Eye (tissue), 1 donor: ENCODE results near the gene FANCE.
"Not testable (repeated sequence)": the region's sequence is repeated elsewhere in the genome, so short reads cannot be mapped to it uniquely, and the experiment has no call there.

Experiments used
- DNase-seq: peaks from one replicate; pipeline ENCODE4 v3.0.0-alpha.2; 2015

The FANCE gene

DNA sequence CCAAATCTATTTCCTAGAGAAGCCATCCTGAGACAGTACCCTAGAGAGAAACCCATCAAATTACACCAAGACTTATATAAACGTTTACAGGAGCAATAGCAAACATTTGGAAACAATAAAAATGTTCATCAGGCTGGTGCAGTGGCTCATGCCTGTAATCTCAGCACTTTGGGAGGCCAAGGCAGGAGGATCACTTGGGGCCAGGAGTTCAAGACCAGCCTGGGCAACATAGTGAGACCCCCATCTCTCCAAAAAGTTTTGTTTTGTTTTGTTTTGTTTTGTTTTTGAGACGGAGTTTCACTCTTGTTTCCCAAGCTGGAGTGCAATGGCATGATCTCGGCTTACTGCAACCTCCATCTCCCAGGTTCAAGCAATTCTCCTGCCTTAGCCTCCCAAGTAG, 19.4 kb upstream of the FANCE start:
- DNase-seq: not testable (repeated sequence)

DNA sequence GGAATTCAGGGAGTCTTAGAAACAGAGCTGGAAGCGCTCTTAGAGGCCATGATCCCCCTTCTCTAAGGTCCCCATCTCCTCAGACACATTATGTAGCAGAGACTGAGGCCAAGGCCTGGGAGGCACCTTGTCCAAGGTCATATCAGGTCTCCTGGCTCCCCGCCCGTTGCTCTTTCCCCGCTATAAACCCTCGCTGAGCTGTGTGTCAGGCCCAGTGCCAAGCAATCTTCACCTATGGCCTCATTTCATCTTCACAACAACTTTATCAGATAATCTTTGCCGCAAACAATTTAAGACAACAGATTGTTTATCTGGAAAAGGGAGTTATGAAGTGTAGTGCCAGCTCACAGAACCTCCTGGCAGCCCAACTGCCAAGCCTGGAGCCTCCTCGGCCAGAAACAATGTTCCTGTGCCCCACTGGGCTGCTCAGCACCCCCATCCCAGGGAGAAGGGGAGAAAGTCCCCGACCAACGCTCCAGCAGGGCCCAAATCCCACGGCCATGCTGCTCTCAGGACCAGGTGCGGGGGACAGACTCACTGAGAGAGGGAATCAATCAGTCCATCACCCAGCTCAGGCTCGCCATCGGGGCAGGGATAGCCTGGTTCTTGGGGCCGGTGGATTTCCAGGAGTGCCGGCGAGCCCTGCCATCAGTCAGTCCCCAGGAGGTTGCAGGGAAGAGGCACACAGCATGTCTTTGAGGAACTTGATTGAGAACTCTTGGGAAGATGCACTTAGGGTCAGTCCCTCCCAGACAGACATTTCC, 16.9 kb upstream of the FANCE start:
- DNase-seq: no peak

GRCh38 chr6:35436071-35436857, 15.9 kb upstream of the FANCE start:
- DNase-seq: no peak

DNA sequence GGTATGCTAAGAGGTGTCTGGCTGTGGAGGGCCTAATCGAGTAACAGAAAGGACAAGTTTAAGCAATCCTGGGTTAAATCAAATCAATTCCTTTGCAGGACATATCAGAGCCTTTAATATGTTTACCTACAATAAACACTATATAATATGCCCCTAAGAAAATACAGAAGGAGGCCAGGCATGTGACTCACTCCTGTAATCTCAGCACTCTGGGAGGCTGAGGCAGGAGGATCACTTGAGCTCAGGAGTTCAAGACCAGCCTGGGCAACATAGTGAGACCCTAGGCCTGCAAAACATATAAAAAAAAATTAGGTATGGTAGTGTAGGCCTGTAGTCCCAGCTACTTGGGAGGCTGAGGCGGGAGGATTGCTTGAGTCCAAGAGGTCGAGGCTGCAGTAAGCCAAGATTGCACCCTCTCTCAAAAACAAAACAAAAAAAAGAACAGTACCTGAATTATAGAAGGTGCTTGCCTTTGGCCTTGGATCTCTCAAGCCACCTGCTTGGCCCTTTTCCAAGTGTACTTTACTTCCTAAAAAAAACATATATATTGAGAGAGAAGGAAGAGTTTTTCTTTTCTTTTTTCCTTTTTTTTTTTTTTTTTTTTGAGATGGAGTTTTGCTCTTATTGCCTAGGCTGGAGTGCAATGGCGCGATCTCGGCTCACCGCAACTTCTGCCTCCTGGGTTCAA, 13.6 kb upstream of the FANCE start:
- DNase-seq: not testable (repeated sequence)

DNA sequence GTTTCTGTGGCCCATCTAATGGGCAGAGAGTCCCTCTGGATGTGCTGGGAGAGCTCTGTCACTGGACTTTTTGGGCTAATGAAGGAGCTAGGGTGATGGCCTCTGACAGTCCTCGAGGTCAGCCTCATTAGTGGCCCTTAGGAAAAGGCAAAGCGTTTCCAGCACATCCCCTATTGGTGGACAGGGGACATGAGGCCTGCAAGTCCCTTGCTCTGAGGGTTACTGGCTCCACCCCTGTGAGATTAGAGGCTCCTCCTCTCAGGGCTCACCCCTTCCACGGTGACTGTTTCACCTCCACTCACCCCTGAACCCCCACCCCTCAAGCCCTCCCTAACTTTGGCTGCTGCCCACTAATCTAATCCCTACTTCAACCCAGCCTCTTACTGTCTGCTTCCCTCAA, 12.8 kb upstream of the FANCE start:
- DNase-seq: no peak

- DNase-seq: no peak
These were observed 10.9 kb upstream of the FANCE start for GRCh38 chr6:35441205-35441604.

DNA sequence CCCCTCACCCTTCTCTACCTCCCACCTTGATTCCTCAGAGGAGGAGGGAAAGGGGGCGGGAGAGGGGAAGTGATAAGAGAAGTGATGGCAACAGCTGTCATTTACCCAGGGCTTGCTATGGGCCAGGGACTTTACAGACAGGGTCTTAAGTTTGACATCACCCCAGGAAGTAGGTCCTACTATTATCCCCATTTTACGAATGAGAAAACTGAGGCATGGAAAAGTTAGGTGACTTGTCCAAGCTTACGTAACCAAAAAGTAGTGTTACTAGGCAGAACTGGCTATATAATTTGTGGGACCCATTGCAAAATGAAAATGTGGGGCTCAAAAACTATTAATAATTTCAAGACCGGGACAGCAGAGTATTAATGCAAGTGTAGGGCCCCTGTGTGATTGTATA, 10.5 kb upstream of the FANCE start:
- no peak for DNase-seq

- no peak for DNase-seq
These were observed 9.4 kb upstream of the FANCE start for GRCh38 chr6:35442693-35443092.

GRCh38 chr6:35443341-35444030, 8.7 kb upstream of the FANCE start:
- no peak for DNase-seq

DNA sequence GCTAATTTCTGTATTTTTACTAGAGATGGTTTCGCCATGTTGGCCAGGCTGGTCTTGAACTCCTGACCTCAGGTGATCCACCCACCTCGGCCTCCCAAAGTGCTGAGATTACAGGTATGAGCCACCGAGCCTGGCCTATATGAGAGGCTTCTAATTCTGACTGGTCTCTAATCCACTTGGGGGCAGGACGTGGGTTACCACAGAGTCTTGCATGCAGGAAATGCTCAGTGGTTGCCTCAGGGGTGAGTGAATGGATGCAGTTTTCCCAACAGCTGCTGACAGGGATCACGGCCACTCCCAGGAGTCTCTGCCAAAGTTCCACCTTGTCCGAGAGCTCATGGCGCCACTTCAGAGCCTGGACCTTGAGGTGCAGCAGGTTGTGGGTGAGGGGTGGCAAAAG, 6.4 kb upstream of the FANCE start:
- no peak for DNase-seq

DNA sequence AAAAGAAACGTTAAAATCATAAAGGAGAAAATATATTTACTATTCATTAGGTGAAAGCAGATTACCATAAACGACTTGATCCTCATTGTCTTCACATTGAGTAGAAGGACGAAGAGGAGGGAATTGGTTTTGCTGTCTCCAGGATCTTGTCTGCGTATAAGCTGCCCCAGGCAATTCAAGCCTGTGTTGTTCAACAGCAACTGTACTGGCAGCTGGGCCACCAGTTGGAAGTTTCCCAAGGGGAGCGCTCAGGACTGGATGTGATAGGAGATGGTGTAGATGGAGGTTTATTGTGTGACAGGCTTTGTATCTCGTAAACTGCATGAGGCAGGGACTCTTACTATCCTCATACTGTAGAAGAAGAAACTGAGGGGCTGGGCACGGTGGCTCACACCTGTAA, 3.9 kb upstream of the FANCE start:
- peak; percentile 29 for DNase-seq

GRCh38 chr6:35449287-35449881, 2.8 kb upstream of the FANCE start:
- DNase-seq: peak; percentile 87

GRCh38 chr6:35451354-35452182, 570 bp upstream of the FANCE start:
- no peak for DNase-seq

- DNase-seq: no peak
These were observed 1.1 kb downstream of the FANCE start for GRCh38 chr6:35453236-35453635.

DNA sequence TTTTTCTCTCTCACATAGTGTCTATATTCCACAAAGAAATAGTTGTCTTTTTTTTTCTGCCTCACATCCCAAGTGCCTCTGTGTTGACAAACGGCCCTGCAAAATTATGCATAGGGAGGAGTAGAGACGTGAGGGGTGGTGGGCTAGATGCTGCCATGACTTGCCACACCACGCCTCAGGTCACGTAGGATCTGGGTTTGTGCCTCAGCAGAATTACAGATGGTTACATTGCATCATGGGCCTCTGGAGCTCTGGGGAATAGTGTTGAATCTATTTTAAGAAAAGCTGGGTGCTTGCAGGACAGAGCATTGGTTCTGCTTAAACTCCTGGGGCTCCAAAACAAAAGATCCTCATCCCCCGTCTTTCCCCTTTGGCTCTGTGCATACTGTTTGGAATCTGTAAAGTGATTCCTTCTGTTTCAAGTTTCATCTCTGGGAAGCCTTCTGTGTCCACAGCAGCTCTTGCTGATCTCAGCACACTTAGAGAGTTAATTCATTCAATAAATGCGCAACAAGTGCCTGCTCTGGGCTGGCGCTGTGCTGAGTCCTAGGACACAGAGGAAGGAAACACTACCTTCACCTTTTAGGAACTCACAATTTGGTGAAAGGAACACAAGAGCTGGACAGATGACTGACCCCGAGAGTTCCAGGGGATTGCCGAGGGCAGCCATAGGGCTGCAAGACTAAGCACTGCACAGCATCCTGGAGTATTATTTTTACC, 2.4 kb downstream of the FANCE start:
- no peak for DNase-seq

DNA sequence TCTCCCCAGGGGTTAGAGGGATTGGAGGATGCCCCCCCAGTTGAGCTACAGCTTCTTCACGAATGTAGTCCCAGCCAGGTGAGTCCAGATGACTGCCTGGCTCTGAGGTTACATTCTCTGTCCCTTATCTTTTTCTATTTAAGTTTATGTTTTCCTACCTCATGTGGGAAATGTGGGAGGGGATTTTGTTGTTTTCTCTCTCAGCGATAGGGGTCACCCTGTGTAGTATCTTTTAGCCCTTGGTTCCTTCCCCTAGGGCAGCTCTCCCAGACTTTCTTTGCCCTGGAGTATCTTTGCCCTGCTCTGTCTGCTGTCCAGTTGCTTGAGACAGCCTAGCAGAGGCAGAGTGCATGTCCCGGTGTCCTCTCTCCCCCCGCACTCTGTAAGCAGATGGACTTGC, 5.8 kb downstream of the FANCE start:
- no peak for DNase-seq

DNA sequence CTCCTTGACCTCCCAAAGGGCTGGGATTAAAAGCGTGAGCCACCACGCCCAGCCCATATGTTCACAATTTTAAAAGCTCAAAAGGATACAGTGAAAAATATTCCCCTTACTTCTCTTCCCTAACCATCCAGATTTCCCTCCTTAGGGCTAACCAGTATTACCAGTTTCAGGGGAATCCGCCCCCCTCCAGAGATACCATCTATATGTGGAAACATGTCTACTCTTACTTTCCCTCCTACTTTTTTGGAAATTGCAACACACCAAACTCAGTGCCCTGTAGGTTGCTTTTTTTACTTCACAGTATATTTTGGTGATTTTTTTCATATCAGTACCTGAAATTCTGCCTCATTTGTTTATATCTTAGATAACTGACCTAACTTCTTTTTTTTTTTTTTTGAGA, 9.1 kb downstream of the FANCE start:
- DNase-seq: no peak

GRCh38 chr6:35463292-35463691, 11.2 kb downstream of the FANCE start:
- DNase-seq: no peak

GRCh38 chr6:35465646-35466045, 13.5 kb downstream of the FANCE start:
- DNase-seq: no peak

- peak; percentile 100 for DNase-seq
These were observed 16.2 kb downstream of the FANCE start, which contains the start of gene RPL10A for GRCh38 chr6:35468181-35468979. TSS of gene RPL10A (plus strand) at chr6:35468401. CDS start at chr6:35468435, 34 bp downstream.
